COLO829 (cell line): Measurements from ENCODE around the gene POLD4.

Experiments
- DNase-seq: peaks from one replicate; pipeline ENCODE4 v3.0.0; 2012; ENCODE audit warnings: low spot score

Gene POLD4

GRCh38 chr11:67316882-67317204 lies 36.5 kb downstream of the POLD4 start:
- DNase-seq, result no peak

- DNase-seq, result no peak
These were observed 37.9 kb downstream of the POLD4 start for GRCh38 chr11:67315325-67315909.

DNA sequence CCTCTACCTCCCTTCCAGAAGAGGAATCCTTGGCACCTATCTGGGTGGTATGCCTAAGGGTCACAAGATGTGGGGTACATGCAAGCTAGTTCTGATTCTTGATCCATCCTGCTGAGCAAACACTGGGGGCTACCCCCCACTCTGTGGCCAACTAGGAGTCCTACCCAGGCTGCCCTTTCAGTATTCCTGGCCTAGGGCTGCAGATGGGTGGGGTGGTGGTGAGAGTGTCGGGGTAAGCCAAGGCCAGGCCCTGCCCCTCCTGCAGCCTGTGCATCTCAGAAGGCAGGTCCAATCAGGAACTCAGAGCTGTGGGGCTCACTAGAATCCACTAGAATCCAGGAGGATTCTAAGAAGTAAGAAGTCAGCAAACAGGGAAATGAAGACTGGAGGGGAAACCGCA lies 39.1 kb downstream of the POLD4 start:
- no peak for DNase-seq

DNA sequence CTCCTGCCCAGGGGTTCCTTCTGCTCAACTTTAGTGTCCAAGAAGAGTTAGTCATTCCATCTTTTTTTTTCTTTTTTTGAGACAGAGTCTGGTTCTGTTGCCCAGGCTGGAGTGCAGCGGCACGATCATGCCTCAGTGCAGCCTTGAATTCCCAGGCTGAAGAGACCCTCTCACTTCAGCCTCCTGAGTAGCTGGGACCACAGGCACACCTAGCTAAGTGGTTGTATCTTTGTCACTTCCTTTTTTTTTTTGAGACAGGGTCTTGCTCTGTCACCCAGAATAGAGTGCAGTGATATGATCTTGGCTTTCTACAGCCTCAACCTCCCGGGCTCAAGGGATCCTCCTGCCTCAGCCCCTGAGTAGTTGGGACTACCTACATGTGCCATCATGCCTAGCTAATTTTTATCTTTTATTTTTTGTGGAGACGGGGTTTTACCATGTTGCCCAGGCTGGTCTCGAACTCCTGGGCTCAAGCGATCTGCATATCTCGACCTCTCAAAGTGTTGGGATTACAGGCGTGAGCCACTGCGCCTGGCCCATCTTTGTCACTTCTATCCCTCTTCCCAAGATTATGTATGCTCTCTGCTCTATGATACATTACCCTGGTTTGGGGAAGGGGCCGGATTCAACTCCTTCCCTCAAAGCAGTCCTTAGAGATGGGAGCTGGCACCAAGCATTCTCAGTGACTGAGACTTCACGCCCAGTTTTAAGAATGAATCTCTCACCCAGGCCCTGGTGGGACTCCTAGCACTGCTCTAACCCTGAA lies 40.0 kb downstream of the POLD4 start:
- DNase-seq, result no peak

DNA sequence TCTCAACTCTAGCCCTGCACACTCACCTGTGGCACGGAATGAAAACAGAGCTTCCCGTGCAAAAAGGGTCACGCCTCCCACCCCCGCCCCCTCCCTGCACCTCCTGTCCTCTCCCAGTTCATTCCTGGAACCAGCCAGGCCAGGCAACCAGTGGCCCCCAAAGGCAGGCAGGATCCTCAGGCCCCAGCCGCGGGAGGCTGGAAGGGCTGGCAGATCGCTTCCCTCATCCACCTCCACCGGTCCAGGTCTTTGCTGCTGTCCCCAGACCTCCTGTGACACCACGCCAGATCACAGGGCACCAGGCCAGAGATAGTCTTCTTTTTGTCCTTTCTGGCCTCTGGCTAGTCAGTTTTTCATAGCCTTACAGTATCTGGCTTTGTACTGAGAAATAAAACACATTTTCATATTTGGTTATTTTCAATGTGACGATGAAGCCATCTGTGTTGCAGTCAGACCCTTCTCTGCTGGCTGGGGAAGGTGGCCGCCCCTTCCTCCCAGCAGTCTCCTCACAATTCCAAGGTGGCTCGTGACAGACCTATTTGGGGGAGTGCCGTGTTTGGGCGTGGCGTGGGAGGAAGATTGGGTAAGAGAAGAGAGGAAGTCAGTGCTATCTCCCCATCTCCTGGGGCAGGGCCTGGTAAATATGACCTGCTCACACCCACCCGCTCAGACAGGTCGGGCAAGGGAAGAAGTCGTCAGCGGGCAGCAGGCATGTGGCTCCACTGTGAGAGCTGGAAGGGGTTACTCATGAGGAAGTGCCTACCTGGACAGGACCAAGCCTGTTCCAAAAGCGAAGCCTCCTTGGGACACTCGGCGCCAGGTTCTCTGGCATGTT lies 40.9 kb downstream of the POLD4 start:
- DNase-seq, result no peak

GRCh38 chr11:67311556-67312082 lies 41.7 kb downstream of the POLD4 start:
- no peak for DNase-seq

DNA sequence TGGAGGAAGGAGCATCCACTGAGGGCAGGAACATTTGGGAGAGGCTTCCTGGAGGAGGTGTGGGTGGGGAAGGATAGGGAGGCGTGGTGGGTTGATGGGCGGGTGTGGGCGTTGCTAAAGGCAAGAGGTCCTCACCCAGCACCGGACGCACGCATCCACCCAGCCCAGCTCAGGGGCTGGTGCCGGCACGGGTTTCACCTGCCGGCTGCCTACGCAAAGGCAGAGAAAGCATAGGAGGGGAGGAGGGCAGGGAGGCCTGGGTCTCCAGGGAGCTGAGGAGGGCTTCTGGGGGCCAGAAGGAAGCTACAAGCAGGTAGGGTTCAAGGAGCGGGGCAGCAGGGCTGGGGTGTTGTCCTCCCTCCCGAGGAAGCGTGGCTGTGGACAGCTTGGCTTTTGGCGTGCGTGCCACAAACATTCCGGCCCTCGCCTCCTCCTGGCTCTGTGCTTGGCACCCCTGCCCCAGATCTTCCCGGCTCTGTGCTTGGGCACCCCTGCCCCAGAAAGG lies 42.2 kb downstream of the POLD4 start:
- DNase-seq, result no peak

GRCh38 chr11:67310246-67311050 lies 42.9 kb downstream of the POLD4 start:
- DNase-seq, result no peak

DNA sequence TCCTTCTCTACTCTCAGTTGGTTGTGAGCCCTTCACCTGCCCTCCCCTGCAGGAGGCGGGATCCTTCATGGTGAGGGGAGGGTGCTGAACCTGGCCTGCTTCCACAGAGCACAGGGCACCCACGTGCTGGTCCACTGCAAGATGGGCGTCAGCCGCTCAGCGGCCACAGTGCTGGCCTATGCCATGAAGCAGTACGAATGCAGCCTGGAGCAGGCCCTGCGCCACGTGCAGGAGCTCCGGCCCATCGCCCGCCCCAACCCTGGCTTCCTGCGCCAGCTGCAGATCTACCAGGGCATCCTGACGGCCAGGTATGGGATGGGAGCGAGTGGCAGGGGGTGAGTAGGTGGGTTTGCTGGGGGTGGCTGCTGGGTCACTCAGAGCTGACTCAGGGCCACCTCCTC lies 43.7 kb downstream of the POLD4 start:
- no peak for DNase-seq

- no peak for DNase-seq
These were observed 44.2 kb downstream of the POLD4 start for GRCh38 chr11:67309166-67309565.

DNA sequence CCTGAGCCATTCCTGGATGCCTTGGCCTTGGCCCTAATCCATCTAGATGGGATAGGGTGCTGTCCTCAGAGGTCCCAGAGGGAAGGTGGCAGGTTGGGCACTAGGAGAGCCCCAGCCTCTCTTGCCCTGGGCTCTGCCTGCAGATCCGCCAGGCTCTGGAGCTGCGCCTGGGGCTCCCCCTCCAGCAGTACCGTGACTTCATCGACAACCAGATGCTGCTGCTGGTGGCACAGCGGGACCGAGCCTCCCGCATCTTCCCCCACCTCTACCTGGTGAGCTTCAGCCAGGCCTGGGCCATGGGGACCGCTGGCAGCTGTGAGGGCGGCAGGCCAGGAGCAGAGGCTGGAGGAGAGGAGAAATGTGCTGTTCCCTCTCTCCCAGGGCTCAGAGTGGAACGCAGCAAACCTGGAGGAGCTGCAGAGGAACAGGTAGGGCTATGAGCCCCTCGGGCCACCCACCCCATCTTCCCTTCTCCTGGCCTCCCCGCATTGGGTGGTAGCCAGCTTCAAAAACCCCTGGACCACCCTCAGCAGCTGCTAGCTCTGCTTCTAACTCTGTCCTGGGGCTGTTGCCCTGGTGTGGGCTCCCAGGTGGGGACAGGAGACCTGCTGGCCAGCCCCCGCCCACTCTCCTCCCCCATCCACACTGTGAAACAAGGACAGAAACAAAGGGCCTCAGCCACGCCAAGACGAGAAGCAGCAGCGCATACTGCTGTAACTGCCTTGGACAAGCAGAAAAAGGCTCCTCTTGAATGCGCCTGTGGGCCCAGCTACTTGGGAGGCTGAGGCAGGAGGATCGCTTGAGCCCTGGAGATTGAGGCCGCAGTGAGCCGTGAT lies 45.1 kb downstream of the POLD4 start:
- no peak for DNase-seq

- no peak for DNase-seq
These were observed 45.8 kb downstream of the POLD4 start for GRCh38 chr11:67307545-67308001.

- no peak for DNase-seq
These were observed 46.4 kb downstream of the POLD4 start for GRCh38 chr11:67306769-67307544.

GRCh38 chr11:67304511-67305113 lies 48.7 kb downstream of the POLD4 start:
- no peak for DNase-seq

- DNase-seq, result no peak
These were observed 49.4 kb downstream of the POLD4 start for GRCh38 chr11:67303835-67304411.

GRCh38 chr11:67303132-67303834 lies 50.1 kb downstream of the POLD4 start, which contains the start of gene SSH3:
SSH3 (plus strand) TSS chr11:67303530; CDS start chr11:67303626, 96 bp downstream.
- no peak for DNase-seq

DNA sequence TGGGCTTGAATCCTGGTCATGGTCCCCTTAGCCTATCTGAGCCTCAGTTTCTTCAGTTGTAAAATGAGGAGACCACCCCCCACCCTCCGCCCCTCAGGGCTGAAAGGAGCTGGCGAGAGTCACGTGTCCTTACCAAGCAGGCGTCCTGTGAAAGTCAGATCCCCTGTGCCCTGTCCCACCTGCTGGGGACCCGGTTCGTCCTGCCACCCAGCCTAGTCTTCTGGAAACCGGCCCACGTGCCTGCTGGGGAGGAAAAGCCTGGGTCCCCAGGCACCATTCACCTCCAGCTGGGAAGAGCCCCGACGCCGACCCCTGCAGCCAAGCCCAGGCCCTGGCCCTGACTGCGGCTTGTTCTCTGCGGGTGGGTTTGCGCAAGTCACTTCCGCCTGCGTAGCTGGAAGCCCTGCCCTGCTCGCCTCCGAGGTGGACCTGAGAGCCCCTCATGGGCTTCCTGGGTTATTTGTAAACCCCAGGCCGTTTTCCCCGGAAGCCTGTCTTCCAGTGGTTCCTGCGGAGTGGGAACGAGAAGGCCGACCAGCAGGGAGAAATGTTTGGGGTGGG lies 50.7 kb downstream of the POLD4 start:
- DNase-seq, result no peak

DNA sequence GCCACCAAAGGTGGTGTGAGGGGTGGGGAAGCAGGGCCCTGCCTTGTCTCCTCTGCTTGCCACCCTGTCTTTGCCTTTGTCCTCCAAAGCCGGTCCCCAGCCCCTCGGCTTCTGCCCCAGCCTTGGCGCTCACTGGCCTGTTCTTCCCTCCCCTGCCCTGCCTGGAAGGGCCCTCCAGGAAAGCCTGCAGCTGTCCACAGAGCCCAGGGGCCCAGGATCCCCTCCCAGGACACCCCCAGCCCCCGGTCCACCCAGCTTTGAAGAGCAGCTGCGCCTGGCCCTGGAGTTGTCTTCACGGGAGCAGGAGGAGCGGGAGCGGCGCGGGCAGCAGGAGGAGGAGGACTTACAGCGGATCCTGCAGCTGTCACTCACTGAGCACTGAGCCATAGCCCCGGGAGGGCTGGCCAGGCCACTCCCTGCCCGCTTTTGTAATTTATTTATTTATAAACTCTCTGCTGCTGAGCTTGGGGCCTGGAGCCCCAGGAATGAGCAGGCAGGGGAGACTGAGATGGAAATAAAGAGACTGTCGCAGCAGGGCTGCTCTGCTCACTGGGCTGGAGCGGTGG lies 51.3 kb downstream of the POLD4 start:
- no peak for DNase-seq
